Measurements from ENCODE around the gene AMER2. TPM values are rescaled to one million over a fixed set of nuclear protein-coding genes. Genes with fewer than 3 reads are reported as not detected.
A peak's percentile ranks its signal among the peaks of the same experiment; 100 is the strongest.

Gene AMER2
- total and polyA plus RNA-seq, 3 experiments from 2014 or later, result not detected

DNA sequence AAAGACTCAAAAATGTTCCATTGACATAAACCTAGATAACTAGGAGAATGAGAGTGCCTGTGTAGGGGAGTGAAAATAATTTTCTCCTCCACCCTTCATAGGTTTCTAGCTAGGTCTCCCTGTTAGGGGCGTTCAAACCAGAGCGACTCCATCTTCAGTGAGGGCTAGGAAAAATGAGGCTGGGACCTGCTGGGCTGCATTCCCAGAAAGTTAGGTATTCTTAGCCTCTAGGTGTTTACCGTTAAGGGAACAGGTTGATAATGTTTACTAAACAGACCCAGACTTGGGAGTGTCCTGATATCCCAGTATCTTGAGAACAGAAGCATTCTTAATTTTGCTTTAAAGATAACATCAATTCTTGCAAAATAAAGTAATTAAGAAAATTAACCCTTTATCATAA is 56.0 kb downstream of the AMER2 start:
- peaks cover 0 to 2% (median 0%) of the 10 kb centered on the region in 5 donors for H3K9me3 Mint-ChIP-seq
- no peaks in the 10 kb centered on the region for H3K36me3 Mint-ChIP-seq
- peaks cover 21 to 59% of the 10 kb centered on the region in 2 donors for H3K27me3 Mint-ChIP-seq
- H3K4me3 Mint-ChIP-seq, result no peak overlapping the region
- H3K27ac Mint-ChIP-seq, result no peak overlapping the region
- no peaks in the 10 kb centered on the region for H3K4me1 Mint-ChIP-seq
- Histone ChIP-seq H3K27ac (ENCODE audit: low read depth, low read length) (no peak overlapping the region), H3K4me3 (ENCODE audit: low read length) (no peak overlapping the region), H3K36me3 (ENCODE audit: insufficient read depth, low read length) (no peaks in the 10 kb centered on the region), H3K4me1 (ENCODE audit: insufficient read depth, low read length) (no peaks in the 10 kb centered on the region), H3K27me3 (ENCODE audit: insufficient read depth, low read length, poor library complexity, severe bottlenecking) (peaks cover 3% of the 10 kb centered on the region), H3K9me3 (ENCODE audit: low read length) (no peaks in the 10 kb centered on the region)
- DNase-seq, result no peak
- POLR2A ChIA-PET, result no interaction called here
- CTCF ChIA-PET, result no interaction called here

DNA sequence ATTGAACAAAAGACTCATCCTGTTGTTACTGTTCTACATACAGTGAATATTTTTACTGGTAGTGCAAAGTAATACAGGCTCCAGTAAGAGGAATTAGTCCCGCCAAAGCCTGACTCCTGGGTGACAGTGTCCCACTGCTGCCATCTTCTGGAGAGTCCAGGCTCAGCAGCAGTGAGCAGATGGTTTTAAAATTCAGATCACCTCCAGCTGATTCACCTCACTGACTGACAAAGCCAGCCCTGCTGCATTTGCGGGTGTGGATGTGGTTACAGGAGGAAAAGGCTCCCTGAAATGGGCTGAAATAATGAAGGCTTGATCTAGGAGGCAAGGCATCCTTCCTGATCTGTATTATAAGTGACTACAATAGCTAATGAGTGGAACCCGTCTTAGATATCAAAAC is 57.9 kb downstream of the AMER2 start:
- peaks cover 12 to 43% of the 10 kb centered on the region in 2 donors for H3K27me3 Mint-ChIP-seq
- peak; percentile 4 to 55 (median 13) for DNase-seq
- H3K4me3 Mint-ChIP-seq, result no peak overlapping the region
- no peaks in the 10 kb centered on the region for H3K9me3 Mint-ChIP-seq
- H3K27ac Mint-ChIP-seq, result no peak overlapping the region
- H3K36me3 Mint-ChIP-seq, result no peaks in the 10 kb centered on the region
- Histone ChIP-seq H3K27me3 (ENCODE audit: insufficient read depth, low read length, poor library complexity, severe bottlenecking) (peaks cover 3% of the 10 kb centered on the region), H3K36me3 (ENCODE audit: insufficient read depth, low read length) (no peaks in the 10 kb centered on the region), H3K27ac (ENCODE audit: low read depth, low read length) (no peak overlapping the region), H3K4me3 (ENCODE audit: low read length) (no peak overlapping the region), H3K9me3 (ENCODE audit: low read length) (no peaks in the 10 kb centered on the region), H3K4me1 (ENCODE audit: insufficient read depth, low read length) (no peaks in the 10 kb centered on the region)
- ChIA-PET POLR2A (no interaction called here), CTCF (interaction anchor here (1.3 kb wide), 1 partner anchor 24 kb away, joined by 4 read pairs; no protein-coding TSS in a partner anchor)
- no peaks in the 10 kb centered on the region for H3K4me1 Mint-ChIP-seq

DNA sequence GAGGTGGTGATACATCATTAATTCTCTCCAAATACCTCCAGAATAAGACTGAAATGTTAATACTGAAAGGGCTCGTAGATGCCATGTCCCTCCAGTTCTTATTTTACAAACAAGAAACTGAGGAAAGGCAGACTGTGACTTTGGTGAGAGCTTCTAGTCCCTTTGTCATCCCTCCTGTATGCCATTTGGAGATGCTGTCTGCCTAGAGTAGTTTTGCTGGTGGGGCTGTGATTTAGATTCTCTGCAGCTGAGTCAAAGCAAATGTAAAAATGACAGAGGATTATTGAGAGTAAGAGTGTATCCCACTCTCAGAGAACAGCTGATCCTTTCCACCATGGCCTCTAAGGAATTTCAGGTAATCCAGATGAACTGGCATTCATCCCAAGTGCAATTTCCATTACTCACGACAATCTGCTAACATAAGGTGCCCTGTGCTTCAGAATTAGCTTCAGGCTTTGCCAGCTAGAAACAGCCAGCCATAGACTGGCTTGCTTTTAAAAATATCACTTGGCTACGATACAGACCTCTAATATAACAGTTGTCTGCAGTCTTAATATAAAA is 59.3 kb downstream of the AMER2 start:
- Mint-ChIP-seq H3K4me3 (no peak overlapping the region), H3K9me3 (no peaks in the 10 kb centered on the region), H3K27ac (no peak overlapping the region), H3K36me3 (no peaks in the 10 kb centered on the region), H3K4me1 (no peaks in the 10 kb centered on the region), H3K27me3 (peaks cover 9 to 30% of the 10 kb centered on the region in 2 donors)
- no peak for DNase-seq
- Histone ChIP-seq H3K4me3 (ENCODE audit: low read length) (no peak overlapping the region), H3K4me1 (ENCODE audit: insufficient read depth, low read length) (no peaks in the 10 kb centered on the region), H3K36me3 (ENCODE audit: insufficient read depth, low read length) (no peaks in the 10 kb centered on the region), H3K27ac (ENCODE audit: low read depth, low read length) (no peak overlapping the region), H3K9me3 (ENCODE audit: low read length) (no peaks in the 10 kb centered on the region), H3K27me3 (ENCODE audit: insufficient read depth, low read length, poor library complexity, severe bottlenecking) (peaks cover 3% of the 10 kb centered on the region)
- CTCF ChIA-PET, result no interaction called here
- POLR2A ChIA-PET, result no interaction called here

Other genes starting within 250 kb of the AMER2 start
- under 1 TPM; 0.72 to 0.97 TPM for gene PABPC3, start 76.2 kb downstream of the AMER2 start, total RNA-seq
- 0.09 TPM for gene PABPC3, start 76.2 kb downstream of the AMER2 start, polyA plus RNA-seq
- 10 to 100 TPM; 15.9 to 16.9 TPM for gene MTMR6, start 115.2 kb upstream of the AMER2 start, total RNA-seq
- gene MTMR6, start 115.2 kb upstream of the AMER2 start, polyA plus RNA-seq, result 15.0 TPM
- gene NUP58, start 129.3 kb upstream of the AMER2 start, total RNA-seq, result 100 to 1,000 TPM; 123 to 124 TPM
- gene NUP58, start 129.3 kb upstream of the AMER2 start, polyA plus RNA-seq, result 14.5 TPM
- gene ATP8A2, start 199.7 kb upstream of the AMER2 start, total RNA-seq, result under 1 TPM; 0.58 to 0.63 TPM
- gene ATP8A2, start 199.7 kb upstream of the AMER2 start, polyA plus RNA-seq, result 0.26 TPM